Immature natural killer cell (primary cell): Measurements from ENCODE around the gene NAT9. TPM values are rescaled to one million over a fixed set of nuclear protein-coding genes. Genes with fewer than 3 reads are reported as not detected.

Experiments
- DNase-seq, 3 donors: peaks; one replicate each; pipeline ENCODE4 v3.0.0; 2022; ENCODE audit warnings: mixed read lengths in 1 of 3
- H3K27ac Mint-ChIP-seq, 6 donors: one replicate each; pipeline ENCODE4 v1.8.0; 2020; ENCODE audit warnings: mixed read lengths in 6 of 6, mild to moderate bottlenecking in 5 of 6, inconsistent platforms in 4 of 6, moderate library complexity in 3 of 6
- H3K27me3 Mint-ChIP-seq, 3 donors: one replicate each; pipeline ENCODE4 v1.8.0; 2020 to 2021; ENCODE audit warnings: low read depth in 3 of 3, mild to moderate bottlenecking in 3 of 3, mixed read lengths in 3 of 3, moderate library complexity in 3 of 3, inconsistent platforms in 1 of 3
- H3K36me3 Mint-ChIP-seq, 3 donors: one replicate each; pipeline ENCODE4 v1.8.0; 2020; ENCODE audit warnings: mixed read lengths in 3 of 3, inconsistent platforms in 2 of 3, mild to moderate bottlenecking in 2 of 3
- H3K4me1 Mint-ChIP-seq, 2 donors: one replicate each; pipeline ENCODE4 v1.8.0; 2020; ENCODE audit warnings: inconsistent platforms in 2 of 2, mild to moderate bottlenecking in 2 of 2, mixed read lengths in 2 of 2, moderate library complexity in 1 of 2
- H3K4me3 Mint-ChIP-seq, 5 donors: one replicate each; pipeline ENCODE4 v1.8.0; 2020; ENCODE audit warnings: mild to moderate bottlenecking in 5 of 5, mixed read lengths in 5 of 5, inconsistent platforms in 3 of 5, moderate library complexity in 3 of 5
- H3K9me3 Mint-ChIP-seq, 6 donors: one replicate each; pipeline ENCODE4 v1.8.0; 2020; ENCODE audit warnings: mild to moderate bottlenecking in 6 of 6, mixed read lengths in 6 of 6, inconsistent platforms in 4 of 6, moderate library complexity in 3 of 6
- polyA plus RNA-seq, 3 donors: library from polyadenylated mRNA; unstranded; fragments of 300-500 nt; fragmentation: Illumina TruSeq; gene quantifications; one replicate each; pipeline ENCODE4 v1.2.3, GENCODE V29; 2021

NAT9 gene
- polyA plus RNA-seq, 3 donors from 2014 or later, result 4.3 to 11.2 (median 6.3) TPM

DNA sequence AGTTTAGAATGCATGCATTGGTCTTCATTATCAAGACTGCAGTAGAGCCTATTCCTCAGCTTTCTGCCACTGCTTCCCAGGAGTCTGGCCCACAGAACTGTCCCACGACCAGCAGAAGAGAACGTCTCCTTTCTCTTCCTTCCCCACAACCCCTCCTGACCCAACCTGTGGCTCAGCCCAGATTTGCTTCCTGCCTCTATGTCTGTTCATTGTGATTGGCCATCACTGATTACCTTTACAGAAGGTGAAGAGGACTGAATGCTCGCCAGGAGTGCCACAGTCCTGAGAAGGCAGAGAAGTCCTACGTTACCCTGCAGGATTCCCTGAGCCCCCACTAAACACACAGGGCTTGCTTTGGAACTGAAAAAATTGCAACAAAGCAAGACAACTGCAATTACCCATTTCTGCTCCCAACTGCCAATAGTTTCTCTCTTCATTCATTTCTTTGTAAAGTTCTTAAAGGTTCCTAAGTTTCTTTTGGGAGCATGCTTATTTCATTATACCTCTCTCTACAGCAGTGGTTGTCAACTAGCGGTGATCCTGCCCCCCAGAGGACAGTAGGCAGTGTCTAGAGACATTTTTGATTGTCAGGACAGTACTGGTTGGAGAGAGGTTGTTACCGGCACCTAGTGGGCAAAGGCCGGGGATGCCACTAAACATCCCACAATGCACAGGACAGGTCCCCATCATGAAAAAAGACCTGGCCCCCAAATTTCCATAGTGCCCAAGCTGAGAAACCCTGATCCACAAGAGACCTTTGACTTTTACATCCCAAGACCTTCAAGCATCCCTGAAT lies 4.5 kb upstream of the NAT9 start:
- peaks cover 0 to 6% (median 4%) of the 10 kb centered on the region in 3 donors for H3K36me3 Mint-ChIP-seq
- peak overlapping the region; percentile 90 to 95 (median 94) for H3K27ac Mint-ChIP-seq
- H3K4me3 Mint-ChIP-seq, result peak overlapping the region; percentile 65 to 83 (median 72)
- H3K9me3 Mint-ChIP-seq, result no peaks in the 10 kb centered on the region
- peaks cover 7 to 12% (median 10%) of the 10 kb centered on the region in 3 donors for H3K27me3 Mint-ChIP-seq
- peaks cover 57 to 63% of the 10 kb centered on the region in 2 donors for H3K4me1 Mint-ChIP-seq
- peak; percentile 49 to 66 (median 60) for DNase-seq

DNA sequence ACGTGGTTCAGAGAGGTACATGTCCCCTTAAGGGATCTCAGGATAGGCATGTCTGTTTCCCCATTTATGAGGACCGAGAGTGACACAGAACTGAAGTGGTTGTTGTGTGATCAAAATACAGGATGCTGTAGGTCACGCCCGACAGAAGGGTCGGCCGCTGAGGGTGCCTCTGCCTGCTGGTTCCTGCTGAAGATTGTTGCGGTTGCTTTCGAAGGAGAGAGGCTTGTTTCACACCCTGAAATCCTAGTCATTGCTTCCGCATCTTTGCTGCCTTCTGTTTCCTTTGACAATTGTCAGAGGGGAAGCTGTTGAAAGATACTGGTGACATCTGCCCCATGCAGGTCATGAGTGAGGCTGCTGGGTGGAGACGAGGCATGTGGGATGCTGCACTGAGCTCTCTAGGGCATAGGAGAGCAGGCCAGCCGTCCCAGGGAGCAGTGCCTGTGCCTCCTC lies 3.8 kb upstream of the NAT9 start:
- H3K27me3 Mint-ChIP-seq, result peaks cover 7 to 13% (median 10%) of the 10 kb centered on the region in 3 donors
- H3K36me3 Mint-ChIP-seq, result peaks cover 0 to 6% (median 4%) of the 10 kb centered on the region in 3 donors
- peak overlapping the region; percentile 65 to 83 (median 72) for H3K4me3 Mint-ChIP-seq
- H3K9me3 Mint-ChIP-seq, result no peaks in the 10 kb centered on the region
- peak overlapping the region; percentile 90 to 95 (median 94) for H3K27ac Mint-ChIP-seq
- peaks cover 60 to 67% of the 10 kb centered on the region in 2 donors for H3K4me1 Mint-ChIP-seq
- DNase-seq, result peak; percentile 73 to 82 (median 77)

DNA sequence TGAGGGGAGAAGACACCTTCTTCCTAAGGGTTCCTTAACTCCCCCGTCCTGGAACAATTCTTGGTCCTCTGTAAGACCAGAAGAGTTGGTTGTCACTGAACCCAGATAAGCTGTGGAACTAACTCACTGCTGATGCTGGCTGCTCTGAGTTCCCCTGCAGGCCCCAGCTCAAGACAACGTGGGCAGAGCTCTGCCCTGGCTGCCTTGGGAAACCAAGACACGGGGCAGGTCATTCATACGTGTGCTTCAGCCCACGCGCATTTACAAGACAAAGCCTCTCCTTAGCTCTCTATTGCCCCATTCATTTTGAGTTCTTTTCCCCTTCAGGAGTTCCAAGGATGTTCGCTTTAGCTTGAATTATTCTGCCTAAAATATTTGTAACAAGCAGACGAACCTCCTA lies 3.4 kb upstream of the NAT9 start:
- no peak for DNase-seq
- peaks cover 7 to 13% (median 10%) of the 10 kb centered on the region in 3 donors for H3K27me3 Mint-ChIP-seq
- peak overlapping the region; percentile 65 to 83 (median 72) for H3K4me3 Mint-ChIP-seq
- H3K9me3 Mint-ChIP-seq, result no peaks in the 10 kb centered on the region
- peaks cover 60 to 67% of the 10 kb centered on the region in 2 donors for H3K4me1 Mint-ChIP-seq
- peaks cover 0 to 6% (median 4%) of the 10 kb centered on the region in 3 donors for H3K36me3 Mint-ChIP-seq
- peak overlapping the region; percentile 90 to 95 (median 94) for H3K27ac Mint-ChIP-seq

DNA sequence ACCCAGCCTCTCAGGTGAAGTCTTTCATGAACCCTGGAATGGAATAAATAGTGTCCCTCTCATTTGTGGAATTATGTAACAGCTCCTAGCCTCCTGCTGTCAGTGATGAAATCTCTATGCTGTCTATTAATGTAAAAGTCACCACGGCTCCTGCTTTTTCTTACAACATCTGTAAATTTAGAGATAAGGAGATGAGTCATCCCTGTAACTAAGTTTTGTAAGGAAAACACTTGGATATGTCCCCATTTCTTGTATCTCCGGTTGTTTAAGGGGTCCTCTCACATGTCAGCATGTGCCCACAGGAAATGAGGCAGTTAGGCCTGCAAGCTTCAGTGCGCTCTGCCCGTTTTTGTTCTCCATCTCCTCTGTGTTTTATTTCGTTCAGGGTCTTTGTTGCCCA lies 2.8 kb upstream of the NAT9 start:
- H3K27me3 Mint-ChIP-seq, result peaks cover 7 to 13% (median 10%) of the 10 kb centered on the region in 3 donors

DNA sequence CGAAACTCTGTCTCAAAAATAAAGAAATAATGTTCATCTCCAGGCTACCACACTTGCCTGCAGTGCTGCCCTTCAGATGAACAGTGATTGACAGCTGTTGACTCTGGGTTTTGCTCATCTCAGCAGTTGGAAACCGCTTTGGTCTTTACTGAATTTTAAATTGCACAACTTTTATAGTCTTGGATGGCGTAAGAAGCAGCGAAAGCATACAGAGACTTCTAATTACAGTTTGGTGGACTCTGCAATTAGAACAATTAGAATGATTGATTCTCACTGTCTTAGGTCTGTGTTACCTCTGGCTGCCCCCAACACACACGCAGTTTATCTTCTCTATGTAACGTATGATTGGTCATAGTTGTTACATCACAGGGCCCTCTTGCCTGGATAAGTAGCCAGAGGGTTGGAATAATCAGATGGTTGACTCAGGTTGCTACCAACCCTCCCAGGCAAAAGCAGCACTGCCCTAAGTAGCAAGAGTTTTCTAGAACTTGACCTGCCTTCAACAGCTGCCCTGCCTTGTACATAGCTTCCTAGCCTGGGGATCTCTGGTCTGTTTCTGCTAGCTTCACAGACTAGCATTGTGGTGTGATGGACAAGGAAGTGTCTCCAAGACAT lies 1.9 kb upstream of the NAT9 start:
- Mint-ChIP-seq H3K9me3 (no peaks in the 10 kb centered on the region), H3K4me3 (peak overlapping the region; percentile 15 to 66 (median 58)), H3K27ac (peak overlapping the region in 3 of 6 donors; percentile 45 to 74 (median 46)), H3K4me1 (peaks cover 70 to 75% of the 10 kb centered on the region in 2 donors), H3K36me3 (peaks cover 0 to 4% (median 0%) of the 10 kb centered on the region in 3 donors), H3K27me3 (peaks cover 7 to 13% (median 10%) of the 10 kb centered on the region in 3 donors)
- DNase-seq, result no peak

More for the DNA sequence above, 2.8 kb upstream of the NAT9 start:
- no peak for DNase-seq
- Mint-ChIP-seq H3K36me3 (peaks cover 0 to 4% (median 1%) of the 10 kb centered on the region in 3 donors), H3K27ac (peak overlapping the region; percentile 90 to 95 (median 94)), H3K4me3 (peak overlapping the region; percentile 18 to 58 (median 44)), H3K4me1 (peaks cover 63 to 70% of the 10 kb centered on the region in 2 donors), H3K9me3 (no peaks in the 10 kb centered on the region)

DNA sequence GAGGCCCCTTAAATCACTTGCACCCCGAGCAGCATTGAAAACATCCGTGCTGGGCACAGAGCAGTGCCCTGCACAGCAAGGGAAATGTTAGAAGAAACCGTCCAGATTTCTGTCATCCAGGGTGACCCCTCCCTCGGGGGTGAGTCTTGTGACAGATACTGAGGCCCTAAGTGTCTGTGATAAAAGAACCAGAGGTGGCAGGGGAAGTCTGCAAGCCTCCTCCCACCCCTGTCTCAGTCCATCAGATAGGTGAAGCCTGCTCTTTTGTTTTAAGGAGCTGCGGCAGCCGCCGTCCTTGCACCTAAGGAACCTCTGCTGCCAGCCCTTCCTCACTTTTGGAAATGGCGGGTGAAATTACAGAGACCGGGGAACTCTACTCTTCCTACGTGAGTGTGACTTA lies 845 bp upstream of the NAT9 start:
- peaks cover 7 to 13% (median 10%) of the 10 kb centered on the region in 3 donors for H3K27me3 Mint-ChIP-seq
- peaks cover 75 to 84% of the 10 kb centered on the region in 2 donors for H3K4me1 Mint-ChIP-seq
- H3K4me3 Mint-ChIP-seq, result peak overlapping the region; percentile 93 to 98 (median 98)
- no peaks in the 10 kb centered on the region for H3K9me3 Mint-ChIP-seq
- peak overlapping the region; percentile 23 to 94 (median 68) for H3K27ac Mint-ChIP-seq
- H3K36me3 Mint-ChIP-seq, result no peaks in the 10 kb centered on the region
- no peak for DNase-seq

DNA sequence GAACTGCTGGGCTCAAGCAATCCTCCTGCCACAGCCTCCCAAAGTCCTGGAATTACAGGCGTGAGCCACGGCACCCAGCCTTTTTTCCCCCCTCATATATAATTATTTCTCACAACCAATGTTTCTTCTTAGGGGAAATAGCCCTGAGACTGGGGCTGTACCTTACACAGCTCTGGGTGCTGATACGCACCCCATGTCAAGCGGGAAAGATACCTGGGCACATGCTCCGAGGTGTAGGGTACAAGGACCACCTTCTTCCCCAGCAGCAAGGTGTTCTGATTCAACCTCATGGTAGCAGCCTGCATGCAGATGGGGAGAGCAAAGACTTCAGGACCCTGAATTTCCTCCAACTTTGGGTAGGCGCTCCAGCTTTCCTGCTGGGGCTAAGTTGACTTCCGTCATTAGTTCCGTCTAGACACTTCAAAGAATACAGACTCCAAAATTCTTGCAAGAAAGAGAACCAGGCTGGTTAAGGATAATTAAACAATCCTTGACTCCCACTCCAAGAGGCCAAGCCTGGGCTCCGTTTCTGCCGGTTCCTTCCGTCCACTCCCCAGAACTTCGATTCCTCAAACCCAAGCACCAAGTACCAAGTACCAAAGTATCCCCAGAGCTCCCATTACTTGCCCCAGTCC lies 619 bp downstream of the NAT9 start:
- H3K4me1 Mint-ChIP-seq, result peaks cover 66 to 76% of the 10 kb centered on the region in 2 donors
- peak overlapping the region; percentile 93 to 98 (median 98) for H3K4me3 Mint-ChIP-seq
- no peak for DNase-seq
- H3K36me3 Mint-ChIP-seq, result peaks cover 0 to 4% (median 0%) of the 10 kb centered on the region in 3 donors
- peaks cover 9 to 17% (median 10%) of the 10 kb centered on the region in 3 donors for H3K27me3 Mint-ChIP-seq
- peak overlapping the region; percentile 91 to 96 (median 94) for H3K27ac Mint-ChIP-seq
- H3K9me3 Mint-ChIP-seq, result no peaks in the 10 kb centered on the region

DNA sequence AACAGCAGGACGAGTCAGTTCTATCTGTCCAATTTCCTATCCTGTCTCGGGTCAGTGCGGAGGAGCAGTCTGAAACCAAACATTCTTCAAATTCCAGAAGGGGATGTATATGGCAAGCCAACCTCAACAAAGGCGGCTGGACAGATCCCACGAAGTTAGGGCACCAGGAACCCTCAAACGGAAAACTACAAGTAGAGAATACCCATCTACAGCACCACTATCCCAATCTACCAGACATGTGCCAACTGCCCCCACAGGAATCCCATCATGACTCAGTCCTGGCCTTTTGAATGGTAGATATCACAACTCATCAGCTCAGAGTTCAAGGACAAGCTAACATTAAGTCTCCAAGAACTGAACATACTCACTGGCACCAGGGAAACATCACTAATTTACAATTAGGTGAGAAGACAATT lies 2.3 kb downstream of the NAT9 start:
- peaks cover 57 to 68% of the 10 kb centered on the region in 2 donors for H3K4me1 Mint-ChIP-seq
- peak overlapping the region in 5 of 6 donors; percentile 67 to 87 (median 75) for H3K27ac Mint-ChIP-seq
- peaks cover 0 to 9% (median 0%) of the 10 kb centered on the region in 3 donors for H3K36me3 Mint-ChIP-seq
- no peak for DNase-seq
- peaks cover 9 to 15% (median 10%) of the 10 kb centered on the region in 3 donors for H3K27me3 Mint-ChIP-seq
- H3K4me3 Mint-ChIP-seq, result peak overlapping the region; percentile 39 to 71 (median 55)
- H3K9me3 Mint-ChIP-seq, result no peaks in the 10 kb centered on the region

DNA sequence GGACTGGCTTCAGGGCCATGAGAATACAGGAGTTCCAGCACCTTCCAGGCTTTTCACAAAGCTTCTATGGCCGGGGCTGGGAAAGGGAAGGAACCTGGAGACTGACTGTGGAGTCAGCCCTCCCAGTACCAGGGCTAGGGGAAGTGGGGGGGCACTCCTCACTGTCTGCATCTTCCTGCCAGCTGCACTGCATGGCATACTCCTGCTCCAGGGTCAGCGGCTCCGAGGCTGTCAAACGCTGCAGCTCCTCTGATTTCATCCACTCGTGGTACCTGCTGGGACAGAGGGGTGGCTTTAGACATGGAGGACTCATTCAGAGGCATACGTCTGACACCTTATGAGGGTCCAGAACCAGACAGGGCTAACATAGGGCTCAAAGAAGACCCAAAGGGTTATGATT lies 2.7 kb downstream of the NAT9 start:
- Mint-ChIP-seq H3K27me3 (peaks cover 9 to 15% (median 10%) of the 10 kb centered on the region in 3 donors), H3K4me1 (peaks cover 60 to 69% of the 10 kb centered on the region in 2 donors), H3K27ac (peak overlapping the region; percentile 49 to 87 (median 73)), H3K4me3 (peak overlapping the region in 1 of 5 donors; percentile 71), H3K9me3 (no peaks in the 10 kb centered on the region), H3K36me3 (peaks cover 0 to 14% (median 4%) of the 10 kb centered on the region in 3 donors)
- no peak for DNase-seq

DNA sequence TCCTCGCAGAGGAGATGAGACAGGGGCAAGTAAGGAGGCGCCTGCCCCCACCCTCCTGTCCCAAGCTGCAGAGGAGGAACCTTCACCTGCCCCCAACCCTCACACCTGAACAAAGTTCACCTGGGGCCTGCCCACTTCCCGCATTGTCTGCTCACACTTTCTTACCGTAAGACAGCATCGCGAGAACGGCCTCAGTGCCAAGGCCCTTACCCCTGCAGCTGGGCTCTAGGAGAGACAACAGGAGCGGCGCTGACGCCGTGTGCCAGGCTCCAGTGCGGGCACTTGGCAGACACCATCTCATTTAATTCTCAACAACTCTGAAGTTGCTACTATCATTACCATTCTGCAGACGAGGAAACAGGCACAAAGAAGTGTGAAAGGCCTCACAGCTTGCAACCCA lies 4.1 kb downstream of the NAT9 start:
- DNase-seq, result no peak
- Mint-ChIP-seq H3K4me3 (no peak overlapping the region), H3K27me3 (peaks cover 10 to 15% (median 11%) of the 10 kb centered on the region in 3 donors)

DNA sequence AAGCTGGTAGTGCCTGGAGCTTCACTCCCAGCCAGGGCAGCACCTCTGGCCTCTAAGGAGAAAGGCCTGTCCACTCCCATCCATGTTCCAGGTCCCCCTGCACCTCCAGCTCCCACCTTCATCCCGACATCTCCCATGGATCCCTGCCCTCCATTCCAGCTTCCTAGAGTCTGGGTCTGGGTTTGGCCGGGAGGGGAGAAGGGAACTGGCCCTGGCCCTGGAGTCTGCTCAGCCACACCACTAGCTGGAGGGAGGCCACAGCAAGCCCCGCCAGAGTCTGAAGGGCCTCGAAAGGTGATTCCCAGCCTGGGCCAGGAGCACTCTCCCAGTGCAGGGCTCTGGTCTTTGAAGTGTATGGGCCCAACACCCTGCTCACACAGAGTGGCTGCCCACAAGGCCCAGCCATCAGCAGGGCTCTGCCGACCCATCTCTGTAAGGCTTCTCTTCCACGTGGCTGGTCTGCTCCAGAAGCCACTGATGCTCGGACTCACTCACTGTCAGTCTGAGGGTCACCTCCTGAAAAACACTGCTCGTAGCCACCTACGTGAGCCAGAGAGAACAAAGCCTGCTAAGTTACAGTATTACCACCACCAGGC lies 4.7 kb downstream of the NAT9 start:
- Mint-ChIP-seq H3K27me3 (peaks cover 6 to 13% (median 11%) of the 10 kb centered on the region in 3 donors), H3K27ac (peak overlapping the region in 2 of 6 donors; percentile 55 to 87), H3K36me3 (peaks cover 0 to 19% (median 5%) of the 10 kb centered on the region in 3 donors), H3K4me1 (peaks cover 49 to 53% of the 10 kb centered on the region in 2 donors), H3K4me3 (no peak overlapping the region), H3K9me3 (no peaks in the 10 kb centered on the region)
- no peak for DNase-seq

More for the DNA sequence above, 4.1 kb downstream of the NAT9 start:
- H3K27ac Mint-ChIP-seq, result peak overlapping the region in 5 of 6 donors; percentile 59 to 87 (median 69)
- no peaks in the 10 kb centered on the region for H3K9me3 Mint-ChIP-seq
- H3K4me1 Mint-ChIP-seq, result peaks cover 52 to 59% of the 10 kb centered on the region in 2 donors
- H3K36me3 Mint-ChIP-seq, result peaks cover 0 to 16% (median 5%) of the 10 kb centered on the region in 3 donors

DNA sequence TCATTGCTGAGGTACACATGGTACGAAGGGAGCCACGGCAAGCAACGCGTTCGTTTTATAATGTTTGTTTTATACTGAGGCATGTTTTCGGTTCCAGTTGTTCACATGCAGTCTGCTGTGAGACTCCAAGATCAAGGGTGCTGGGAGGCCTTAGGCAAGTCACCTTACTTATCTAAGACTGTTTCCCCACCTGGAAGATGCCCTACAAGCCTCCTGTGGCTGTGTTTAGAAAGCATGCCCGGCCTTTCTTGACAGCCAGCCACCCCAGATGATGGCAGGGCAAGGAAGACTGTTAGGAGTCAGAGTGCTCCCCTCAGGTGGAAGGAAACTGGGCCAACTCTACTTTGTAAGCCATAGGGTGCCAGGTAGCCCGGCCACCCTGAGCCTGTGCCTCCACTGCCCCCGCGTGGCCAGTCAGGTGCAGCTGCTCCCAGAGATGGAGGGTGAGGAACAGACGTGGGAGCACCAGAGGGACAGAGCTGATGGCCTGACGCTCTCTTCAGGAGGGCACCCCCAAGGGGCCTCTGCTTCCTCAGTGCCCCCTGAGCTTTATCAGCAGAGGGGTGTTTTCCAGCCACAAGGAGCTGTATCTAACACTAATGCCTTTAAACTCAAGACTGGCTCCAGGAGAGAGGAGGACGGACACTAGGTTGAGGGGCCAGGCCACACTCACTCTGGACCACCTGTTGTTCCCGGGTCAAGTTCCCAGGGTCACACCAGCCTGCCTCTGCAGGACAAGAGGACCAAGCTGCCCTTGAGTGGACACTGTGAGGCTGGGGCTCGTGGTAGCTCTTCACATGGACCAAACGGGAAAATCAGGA lies 5.4 kb downstream of the NAT9 start:
- peak; percentile 68 to 74 (median 69) for DNase-seq
- H3K27ac Mint-ChIP-seq, result peak overlapping the region in 5 of 6 donors; percentile 65 to 87 (median 76)
- no peak overlapping the region for H3K4me3 Mint-ChIP-seq
- H3K9me3 Mint-ChIP-seq, result no peaks in the 10 kb centered on the region
- H3K36me3 Mint-ChIP-seq, result peaks cover 0 to 19% (median 8%) of the 10 kb centered on the region in 3 donors
- peaks cover 46 to 48% of the 10 kb centered on the region in 2 donors for H3K4me1 Mint-ChIP-seq
- H3K27me3 Mint-ChIP-seq, result peaks cover under 1 to 7% (median 5%) of the 10 kb centered on the region in 3 donors
